HepG2 (cell line): ENCODE measurements around the gene IZUMO4. TPM values are rescaled to one million over a fixed set of nuclear protein-coding genes. Genes with fewer than 3 reads are reported as not detected.

ENCODE experiments used
- ATAC-seq: fragments of 200-7000 bp; cut with Tn5 transposase; 3 replicates; pipeline ENCODE4 v1.9.1; 2020; ENCODE audit warnings: mild to moderate bottlenecking, moderate library complexity
- BruUV-seq: library from RNA; stranded (reverse); fragments of 400-500 nt; replicated peaks from 2 replicates; lab custom pipeline; 2021; lab: Mats Ljungman, UMichigan
- CTCF ChIA-PET: fragments of 300-600 bp; formaldehyde crosslinking; extraction: SDS; loops from one replicate; lab custom pipeline; 2021; ENCODE audit warnings: low total read pairs, inconsistent platforms, low intra/inter-chr PET ratio; lab: Yijun Ruan, JAX
- POLR2A ChIA-PET: fragments of 350-600 bp; sonication (Branson Sonifier 250); formaldehyde crosslinking; loops from one replicate; lab custom pipeline; 2020; ENCODE audit warnings: antibody characterized with exemption, inconsistent platforms; lab: Yijun Ruan, JAX
- DNase-seq: peaks from one replicate; pipeline ENCODE4 v3.0.0-alpha.2; 2015; ENCODE audit warnings: low spot score
- FAIRE-seq: peaks from 3 replicates; lab custom pipeline; 2011; peaks lifted over from hg19 to GRCh38; lab: Jason Lieb, UNC
- H2AFZ ChIP-seq: one replicate; pipeline ENCODE4 v1.6.1; 2011; ENCODE audit warnings: low read length, inconsistent platforms
- H3K27ac ChIP-seq: fragments of 300-600 bp; 3 replicates; pipeline ENCODE4 v1.8.0; 2011; ENCODE audit warnings: mixed run types, mild to moderate bottlenecking, mixed read lengths, low read length, inconsistent platforms; ENCODE audit not compliant: insufficient read depth; ENCODE audit errors: extremely low read length
- H3K27me3 ChIP-seq, 2 experiments: fragments of 200-600 bp in 1 of 2; 2 replicates in 1 of 2; 3 replicates in 1 of 2; pipeline versions ENCODE4 v1.6.0 to v1.8.0; 2011; ENCODE audit warnings: low read length in 2 of 2, mild to moderate bottlenecking in 2 of 2, moderate library complexity in 2 of 2, inconsistent platforms in 1 of 2; ENCODE audit not compliant: insufficient read depth in 2 of 2, control insufficient read depth in 1 of 2
- H3K36me3 ChIP-seq, 2 experiments: fragments of 200-600 bp in 1 of 2; replicated peaks in 1 of 2; 2 replicates in 1 of 2; 3 replicates in 1 of 2; pipeline versions ENCODE4 v1.5.1 to v1.8.0; 2011; ENCODE audit warnings: low read length in 2 of 2, inconsistent platforms in 1 of 2; ENCODE audit not compliant: insufficient read depth in 2 of 2, control insufficient read depth in 1 of 2
- H3K4me1 ChIP-seq: 2 replicates; pipeline ENCODE4 v1.5.1; 2012; ENCODE audit warnings: low read length, inconsistent platforms; ENCODE audit not compliant: insufficient read depth
- H3K4me2 ChIP-seq: 2 replicates; pipeline ENCODE4 v1.6.0; 2011; ENCODE audit warnings: low read depth, low read length, inconsistent platforms
- H3K4me3 ChIP-seq, 3 experiments: fragments of 200-600 bp in 1 of 3; sonication (generic), shearing (Covaris generic) in 1 of 3; replicated peaks in 1 of 3; 2 replicates each; pipeline ENCODE4 v1.5.1; 2011 to 2016; ENCODE audit warnings: low read length in 3 of 3, inconsistent platforms in 2 of 3, low read depth in 2 of 3, mild to moderate bottlenecking in 2 of 3, control low read depth in 1 of 3, mixed read lengths in 1 of 3; ENCODE audit not compliant: insufficient read depth in 1 of 3
- H3K79me2 ChIP-seq: one replicate; pipeline ENCODE4 v1.6.1; 2011; ENCODE audit warnings: low read length, inconsistent platforms; ENCODE audit not compliant: insufficient read depth
- H3K9ac ChIP-seq: 2 replicates; pipeline ENCODE4 v1.6.0; 2011; ENCODE audit warnings: mild to moderate bottlenecking, low read depth, low read length, inconsistent platforms; ENCODE audit not compliant: insufficient read depth
- H3K9me3 ChIP-seq: 2 replicates; pipeline ENCODE4 v1.5.1; 2012; ENCODE audit warnings: mild to moderate bottlenecking, low read length
- H4K20me1 ChIP-seq: 2 replicates; pipeline ENCODE4 v1.6.0; 2011; ENCODE audit warnings: inconsistent platforms, mild to moderate bottlenecking, low read length, moderate library complexity; ENCODE audit not compliant: insufficient read depth
- HNF4A ChIP-seq: sonication (generic); formaldehyde crosslinking; IDR thresholded peaks from 2 replicates; pipeline ENCODE4 v1.4.0; 2020; ENCODE audit warnings: missing genetic modification reagents
- HOXA3 ChIP-seq: sonication (generic); formaldehyde crosslinking; IDR thresholded peaks from 2 replicates; pipeline ENCODE4 v1.5.0; 2020; ENCODE audit warnings: missing genetic modification reagents
- HOXD1 ChIP-seq: sonication (generic); formaldehyde crosslinking; IDR thresholded peaks from 2 replicates; pipeline ENCODE4 v1.5.0; 2020; ENCODE audit warnings: missing genetic modification reagents
- IKZF4 ChIP-seq: sonication (generic); formaldehyde crosslinking; IDR thresholded peaks from 2 replicates; pipeline ENCODE4 v1.5.1; 2020; ENCODE audit warnings: borderline replicate concordance, mild to moderate bottlenecking, low read depth, missing genetic modification reagents; ENCODE audit errors: not compliant biosample characterization
- KDM5B ChIP-seq: sonication (generic); formaldehyde crosslinking; IDR thresholded peaks from 2 replicates; pipeline ENCODE4 v1.4.0; 2020; ENCODE audit warnings: missing genetic modification reagents, mild to moderate bottlenecking, borderline replicate concordance
- MTA1 ChIP-seq: sonication (generic); formaldehyde crosslinking; IDR thresholded peaks from 2 replicates; pipeline ENCODE4 v1.4.0; 2020; ENCODE audit warnings: missing genetic modification reagents, mild to moderate bottlenecking, borderline replicate concordance
- NR2C2 ChIP-seq: sonication (generic); formaldehyde crosslinking; IDR thresholded peaks from 2 replicates; pipeline ENCODE4 v1.4.0; 2020; ENCODE audit warnings: missing genetic modification reagents, mild to moderate bottlenecking, moderate library complexity, borderline replicate concordance
- NR2F1 ChIP-seq, 2 experiments: fragments of 450-650 bp in 1 of 2; formaldehyde crosslinking in 1 of 2; IDR thresholded peaks; 2 replicates each; pipeline versions ENCODE4 v1.5.0 to v1.6.1; 2016 to 2020; ENCODE audit warnings: mild to moderate bottlenecking in 1 of 2, missing compliant biosample characterization in 1 of 2, missing genetic modification reagents in 1 of 2, moderate library complexity in 1 of 2
- PCBP1 ChIP-seq: fragments of 200-400 bp; formaldehyde crosslinking; IDR thresholded peaks from 2 replicates; pipeline ENCODE4 v1.6.1; 2017; ENCODE audit warnings: mild to moderate bottlenecking, low read depth, low read length, borderline replicate concordance
- RXRA ChIP-seq: sonication (generic); formaldehyde crosslinking; IDR thresholded peaks from 2 replicates; pipeline ENCODE4 v1.5.1; 2020; ENCODE audit warnings: missing genetic modification reagents
- SAP130 ChIP-seq: IDR thresholded peaks from 2 replicates; pipeline ENCODE4 v1.6.1; 2016; ENCODE audit warnings: low read depth
- TARDBP ChIP-seq: sonication (generic); formaldehyde crosslinking; IDR thresholded peaks from 2 replicates; pipeline ENCODE4 v1.8.0; 2022; ENCODE audit warnings: mild to moderate bottlenecking, missing genetic modification reagents
- THRA ChIP-seq: sonication (generic); formaldehyde crosslinking; IDR thresholded peaks from 2 replicates; pipeline ENCODE4 v1.4.0; 2020; ENCODE audit warnings: missing genetic modification reagents, borderline replicate concordance
- ZBTB43 ChIP-seq: sonication (generic); formaldehyde crosslinking; conservative IDR thresholded peaks from 2 replicates; pipeline ENCODE4 v1.4.0; 2020; ENCODE audit warnings: missing genetic modification reagents
- ZFX ChIP-seq: sonication (generic); formaldehyde crosslinking; IDR thresholded peaks from 2 replicates; pipeline ENCODE4 v1.4.0; 2020; ENCODE audit warnings: mild to moderate bottlenecking, low read depth, missing genetic modification reagents, moderate library complexity
- ZNF598 ChIP-seq: sonication (generic); formaldehyde crosslinking; IDR thresholded peaks from 2 replicates; pipeline ENCODE4 v1.5.1; 2020; ENCODE audit warnings: mild to moderate bottlenecking, missing genetic modification reagents, borderline replicate concordance
- ZNF768 ChIP-seq: sonication (generic); formaldehyde crosslinking; IDR thresholded peaks from 2 replicates; pipeline ENCODE4 v1.4.0; 2020; ENCODE audit warnings: missing genetic modification reagents
- ZNF770 ChIP-seq: sonication (generic); formaldehyde crosslinking; IDR thresholded peaks from 2 replicates; pipeline ENCODE4 v1.5.0; 2020; ENCODE audit warnings: mild to moderate bottlenecking, missing genetic modification reagents
- WGBS: methylation state at CpG from one replicate; pipeline ENCODE4 v1.1.6; 2017; ENCODE audit warnings: low lambda C conversion rate; 5-methylcytosine and 5-hydroxymethylcytosine counted together
- in situ Hi-C: cut with HindIII; loops from 2 replicates; pipeline ENCODE4 v1.10.0; 2017; ENCODE audit warnings: low pct_unique_long_range_greater_than_20kb; ENCODE audit not compliant: extremely low pct_ligation_motif_present
- intact Hi-C: fragments of 100-400 bp; cut with micrococcal nuclease; formaldehyde crosslinking; loops from one replicate; pipeline ENCODE4 v1.10.0; 2022; ENCODE audit not compliant: unreplicated experiment
- polyA plus RNA-seq, 8 experiments: library from polyadenylated mRNA; depleted of rRNA in 3 of 8; stranded (reverse) in 7 of 8; unstranded in 1 of 8; fragments of >200 nt; fragmentation: Illumina TruSeq in 4 of 8; extraction: Trizol in 4 of 8; gene quantifications; 2 replicates each; pipeline versions ENCODE4 v1.2.1 to v1.2.3, GENCODE V29; 2011 to 2016; ENCODE audit warnings: low read depth in 4 of 8, missing spikeins in 1 of 8, mixed read lengths in 1 of 8; ENCODE audit not compliant: insufficient read depth in 1 of 8
- total RNA-seq, 5 experiments: library from RNA; depleted of rRNA; stranded (reverse); fragments of >200 nt; fragmentation: Illumina TruSeq; extraction: Trizol; gene quantifications; 2 replicates each; pipeline ENCODE4 v1.2.3, GENCODE V29; 2016; ENCODE audit warnings: low read depth in 1 of 5

IZUMO4 gene
- total and polyA plus RNA-seq, 2 of the 13 experiments (the other 11 are each of a cell fraction or from before 2014, with no cell fraction given) = 0.77 to 3.9 TPM

GRCh38 chr19:2048104-2048958, 48.4 kb upstream of the IZUMO4 start:
- CTCF ChIA-PET = no interaction called here
- H4K20me1 ChIP-seq = peaks cover 47% of the 10 kb centered on the region
- peaks cover 34% of the 10 kb centered on the region for H3K79me2 ChIP-seq
- no peaks in the 10 kb centered on the region for H3K9me3 ChIP-seq
- no peak for ATAC-seq
- 90% methylated on average over 2 of the region's 17 CpGs for WGBS
- peaks cover 54% of the 10 kb centered on the region for H3K4me1 ChIP-seq
- in situ Hi-C loops (no loop called here), intact Hi-C loops (no loop called here)
- H2AFZ ChIP-seq = no peak overlapping the region
- H3K4me3 ChIP-seq = peak overlapping the region in 2 of 3 experiments; percentile 92 to 94; a peak in 2 of 6 replicates
- peaks cover 8 to 20% of the 10 kb centered on the region in 2 experiments for H3K36me3 ChIP-seq
- no peaks in the 10 kb centered on the region for H3K27me3 ChIP-seq
- H3K9ac ChIP-seq = peak overlapping the region; percentile 86
- H3K27ac ChIP-seq = peak overlapping the region; percentile 6
- BruUV-seq = no TSS peak
- no peak for FAIRE-seq
- POLR2A ChIA-PET = interaction anchor here (0.8 to 2.4 kb wide), 10 partner anchors 9 to 32 kb away, joined by 3 to 26 read pairs (median 6); partner anchors contain the start of gene BTBD2
- H3K4me2 ChIP-seq = peak overlapping the region; percentile 88
- no peak for DNase-seq
- TF ChIP-seq IKZF4 (no peak), ZFX (CRISPR knock-in tag) (peak; percentile 48; the same call in 1 of the 2 replicates), NR2C2 (CRISPR knock-in tag) (0 out of 2 replicates have a peak, but pooled peaks have one; percentile 30), ZNF598 (CRISPR knock-in tag) (0 out of 2 replicates have a peak, but pooled peaks have one; percentile 27), HNF4A (CRISPR knock-in tag) (peak; percentile 53), SAP130 (CRISPR knock-in tag) (0 out of 2 replicates have a peak, but pooled peaks have one; percentile 20), ZNF770 (CRISPR knock-in tag) (0 out of 2 replicates have a peak, but pooled peaks have one; percentile 15), TARDBP (CRISPR knock-in tag) (peak; percentile 25; the same call in 1 of the 2 replicates), KDM5B (no peak), ZBTB43 (no peak), NR2F1 (CRISPR knock-in tag; IDR thresholded peaks at IDR 0.05) (peak in 1 of 2 experiments; percentile 45; a peak in 1 of 4 replicates), ZNF768 (CRISPR knock-in tag) (peak; percentile 59), MTA1 (CRISPR knock-in tag) (0 out of 2 replicates have a peak, but pooled peaks have one; percentile 43), THRA (peak; percentile 64; the same call in 1 of the 2 replicates), PCBP1 (0 out of 2 replicates have a peak, but pooled peaks have one; percentile 15), RXRA (peak; percentile 78; the same call in 1 of the 2 replicates), HOXA3 (CRISPR knock-in tag) (peak; percentile 3; the same call in 1 of the 2 replicates), HOXD1 (no peak)
